ENCODE results near the gene MELTF. TPM values are rescaled to one million over a fixed set of nuclear protein-coding genes. Genes with fewer than 3 reads are reported as not detected.

MELTF gene
- total RNA-seq, 4 donors from 2014 or later = 0.77 to 18.0 (median 6.3) TPM

- Histone ChIP-seq H3K27ac (no peak overlapping the region), H3K27me3 (no peaks in the 10 kb centered on the region), H3K4me3 (no peak overlapping the region), H3K36me3 (no peaks in the 10 kb centered on the region), H3K9me3 (no peaks in the 10 kb centered on the region), H3K4me1 (no peaks in the 10 kb centered on the region)
- TF ChIP-seq CTCF (IDR thresholded peaks at IDR 0.05) = no peak
- no peak for TF ChIP-seq POLR2A (IDR thresholded peaks at IDR 0.05)
- intact Hi-C loops (cut with DNase I; ENCODE audit: low total_unique reads) = loop anchor here (10.0 kb wide), 1 partner anchor 177 kb away; no protein-coding TSS in a partner anchor
- no peak for DNase-seq
These were observed 21.7 kb downstream of the MELTF start for GRCh38 chr3:197007953-197008352.

GRCh38 chr3:197007296-197007940 is 22.2 kb downstream of the MELTF start:
- Histone ChIP-seq H3K27me3 (no peaks in the 10 kb centered on the region), H3K27ac (no peak overlapping the region), H3K4me3 (no peak overlapping the region), H3K9me3 (no peaks in the 10 kb centered on the region), H3K4me1 (no peaks in the 10 kb centered on the region), H3K36me3 (no peaks in the 10 kb centered on the region)
- no peak for DNase-seq
- TF ChIP-seq CTCF (IDR thresholded peaks at IDR 0.05) = no peak
- no peak for TF ChIP-seq POLR2A (IDR thresholded peaks at IDR 0.05)
- intact Hi-C loops (cut with DNase I; ENCODE audit: low total_unique reads) = loop anchor here (10.0 kb wide), 1 partner anchor 177 kb away; no protein-coding TSS in a partner anchor

GRCh38 chr3:197006860-197007259 is 22.8 kb downstream of the MELTF start:
- TF ChIP-seq POLR2A (IDR thresholded peaks at IDR 0.05) = no peak
- no peak for TF ChIP-seq CTCF (IDR thresholded peaks at IDR 0.05)
- H3K27ac ChIP-seq = no peak overlapping the region
- H3K4me3 ChIP-seq = no peak overlapping the region
- H3K9me3 ChIP-seq = no peaks in the 10 kb centered on the region
- no peak for DNase-seq
- no peaks in the 10 kb centered on the region for H3K27me3 ChIP-seq
- no peaks in the 10 kb centered on the region for H3K4me1 ChIP-seq
- no peaks in the 10 kb centered on the region for H3K36me3 ChIP-seq
- intact Hi-C loops (cut with DNase I; ENCODE audit: low total_unique reads) = loop anchor here (10.0 kb wide), 1 partner anchor 178 kb away; no protein-coding TSS in a partner anchor

- intact Hi-C loops (cut with DNase I; ENCODE audit: low total_unique reads) = loop anchor here (10.0 kb wide), 1 partner anchor 178 kb away; no protein-coding TSS in a partner anchor
- Histone ChIP-seq H3K4me3 (no peak overlapping the region), H3K4me1 (no peaks in the 10 kb centered on the region), H3K27me3 (no peaks in the 10 kb centered on the region), H3K27ac (no peak overlapping the region), H3K9me3 (no peaks in the 10 kb centered on the region), H3K36me3 (no peaks in the 10 kb centered on the region)
- no peak for DNase-seq
- TF ChIP-seq CTCF (IDR thresholded peaks at IDR 0.05) (no peak), POLR2A (IDR thresholded peaks at IDR 0.05) (no peak)
These were observed 23.2 kb downstream of the MELTF start for GRCh38 chr3:197006446-197006845.

All from uterus (tissue), 4 donors.